Endodermal cell (in vitro differentiated cells): ENCODE results near the gene MKRN2. TPM values are rescaled to one million over a fixed set of nuclear protein-coding genes. Genes with fewer than 3 reads are reported as not detected.

ENCODE experiments used
- DNase-seq: peaks from one replicate; pipeline ENCODE4 v3.0.0-alpha.2; 2017
- H3K27ac ChIP-seq: 2 replicates; pipeline ENCODE4 v1.5.1; 2013; ENCODE audit warnings: mild to moderate bottlenecking, low read depth, low read length, moderate library complexity
- H3K27me3 ChIP-seq: 2 replicates; pipeline ENCODE4 v1.6.1; 2013; ENCODE audit warnings: mild to moderate bottlenecking, low read length, moderate library complexity; ENCODE audit not compliant: insufficient read depth, control insufficient read depth, poor library complexity, severe bottlenecking
- H3K36me3 ChIP-seq: 2 replicates; pipeline ENCODE4 v1.7.0; 2013; ENCODE audit warnings: mild to moderate bottlenecking, low read length, moderate library complexity; ENCODE audit not compliant: control insufficient read depth, insufficient read depth
- H3K4me1 ChIP-seq: one replicate; pipeline ENCODE4 v1.7.0; 2013; ENCODE audit warnings: low read length; ENCODE audit not compliant: control insufficient read depth, insufficient read depth
- H3K4me3 ChIP-seq: 2 replicates; pipeline ENCODE4 v1.5.1; 2013; ENCODE audit warnings: mild to moderate bottlenecking, low read length, moderate library complexity
- H3K9ac ChIP-seq: 2 replicates; pipeline ENCODE4 v1.6.1; 2013; ENCODE audit warnings: mild to moderate bottlenecking, low read length, moderate library complexity; ENCODE audit not compliant: poor library complexity, severe bottlenecking; ENCODE audit errors: extremely low read depth
- H3K9me3 ChIP-seq: 2 replicates; pipeline ENCODE4 v1.6.1; 2013; ENCODE audit warnings: mild to moderate bottlenecking, low read length, moderate library complexity; ENCODE audit not compliant: control insufficient read depth
- H3K27ac Mint-ChIP-seq: 2 replicates; pipeline ENCODE4 v1.8.0; 2020; ENCODE audit warnings: mixed read lengths
- H3K27me3 Mint-ChIP-seq: 2 replicates; pipeline ENCODE4 v1.8.0; 2021; ENCODE audit warnings: mild to moderate bottlenecking, mixed read lengths; ENCODE audit not compliant: insufficient read depth
- H3K36me3 Mint-ChIP-seq: 2 replicates; pipeline ENCODE4 v1.8.0; 2020; ENCODE audit warnings: low read depth, mixed read lengths
- H3K4me1 Mint-ChIP-seq: 2 replicates; pipeline ENCODE4 v1.8.0; 2020; ENCODE audit warnings: mixed read lengths
- H3K4me3 Mint-ChIP-seq: 2 replicates; pipeline ENCODE4 v1.8.0; 2020; ENCODE audit warnings: mild to moderate bottlenecking, moderate library complexity, mixed read lengths
- H3K9me3 Mint-ChIP-seq: 2 replicates; pipeline ENCODE4 v1.8.0; 2020; ENCODE audit warnings: mild to moderate bottlenecking, mixed read lengths
- WGBS, 2 experiments: methylation state at CpG; one replicate each; pipeline versions ENCODE4 v1.1.5 to v1.1.7; 2013; ENCODE audit warnings: missing lambda C conversion rate in 2 of 2, mixed read lengths in 1 of 2; ENCODE audit not compliant: insufficient coverage in 1 of 2, insufficient read length in 1 of 2; 5-methylcytosine and 5-hydroxymethylcytosine counted together
- total RNA-seq, 2 donors: library from RNA; stranded (reverse); fragmentation: NEBNext Ultra II Directional in 1 of 2; extraction: Animal tissue kit (Norgen Biotek cat#: 25700) in 1 of 2; gene quantifications; 2 replicates in 1 of 2; 3 replicates in 1 of 2; pipeline ENCODE4 v1.2.1, GENCODE V29; 2021
- TF ChIP-seq, protein P1 (sequence below): fragments of 200-600 bp; sonication (generic); conservative IDR thresholded peaks from 2 replicates; pipeline ENCODE4 v1.5.0; 2021; ENCODE audit warnings: antibody characterized with exemption, mild to moderate bottlenecking

The MKRN2 gene
- total RNA-seq, 2 donors from 2014 or later: 18.8 to 23.3 TPM

DNA sequence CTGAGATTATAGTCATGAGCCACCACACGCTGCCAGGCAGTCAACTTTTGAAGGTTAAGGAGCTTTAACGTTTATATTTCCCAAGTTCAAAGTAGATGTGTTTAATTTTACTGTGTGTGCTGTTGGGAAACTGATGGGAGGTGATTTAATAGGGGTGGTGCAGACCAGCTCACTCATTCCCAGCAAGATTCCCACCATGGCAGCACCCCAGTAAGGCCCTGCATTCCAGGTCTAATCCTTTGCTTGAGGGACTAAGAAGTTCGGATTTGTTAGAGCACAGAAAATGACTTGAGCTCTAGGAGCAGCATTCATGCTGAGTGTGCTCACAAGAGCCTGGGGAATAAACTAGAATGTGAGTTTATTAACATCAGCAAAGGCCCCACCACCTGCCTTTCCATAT lies 47.4 kb upstream of the MKRN2 start:
- 90 to 100% methylated on average over 3 of the region's 3 CpGs for WGBS, 2 experiments
- DNase-seq: no peak
- no peak overlapping the region for H3K9ac ChIP-seq
- Mint-ChIP-seq H3K27me3 (no peaks in the 10 kb centered on the region), H3K4me1 (peaks cover 9% of the 10 kb centered on the region), H3K27ac (no peak overlapping the region), H3K36me3 (peaks cover 25% of the 10 kb centered on the region), H3K9me3 (no peaks in the 10 kb centered on the region), H3K4me3 (no peak overlapping the region)
- TF ChIP-seq, protein P1, sequence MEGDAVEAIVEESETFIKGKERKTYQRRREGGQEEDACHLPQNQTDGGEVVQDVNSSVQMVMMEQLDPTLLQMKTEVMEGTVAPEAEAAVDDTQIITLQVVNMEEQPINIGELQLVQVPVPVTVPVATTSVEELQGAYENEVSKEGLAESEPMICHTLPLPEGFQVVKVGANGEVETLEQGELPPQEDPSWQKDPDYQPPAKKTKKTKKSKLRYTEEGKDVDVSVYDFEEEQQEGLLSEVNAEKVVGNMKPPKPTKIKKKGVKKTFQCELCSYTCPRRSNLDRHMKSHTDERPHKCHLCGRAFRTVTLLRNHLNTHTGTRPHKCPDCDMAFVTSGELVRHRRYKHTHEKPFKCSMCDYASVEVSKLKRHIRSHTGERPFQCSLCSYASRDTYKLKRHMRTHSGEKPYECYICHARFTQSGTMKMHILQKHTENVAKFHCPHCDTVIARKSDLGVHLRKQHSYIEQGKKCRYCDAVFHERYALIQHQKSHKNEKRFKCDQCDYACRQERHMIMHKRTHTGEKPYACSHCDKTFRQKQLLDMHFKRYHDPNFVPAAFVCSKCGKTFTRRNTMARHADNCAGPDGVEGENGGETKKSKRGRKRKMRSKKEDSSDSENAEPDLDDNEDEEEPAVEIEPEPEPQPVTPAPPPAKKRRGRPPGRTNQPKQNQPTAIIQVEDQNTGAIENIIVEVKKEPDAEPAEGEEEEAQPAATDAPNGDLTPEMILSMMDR: no peak
- H3K36me3 ChIP-seq: peaks cover 7% of the 10 kb centered on the region
- H3K4me1 ChIP-seq: peaks cover 4% of the 10 kb centered on the region
- no peak overlapping the region for H3K27ac ChIP-seq
- H3K27me3 ChIP-seq: no peaks in the 10 kb centered on the region
- H3K9me3 ChIP-seq: no peaks in the 10 kb centered on the region
- H3K4me3 ChIP-seq: no peak overlapping the region

- H3K27ac Mint-ChIP-seq: no peak overlapping the region
- peaks cover 5% of the 10 kb centered on the region for H3K36me3 ChIP-seq
- WGBS, 2 experiments: 93 to 100% methylated on average over 2 to 4 of the region's 4 CpGs
- no peak overlapping the region for H3K4me3 ChIP-seq
- H3K4me3 Mint-ChIP-seq: no peak overlapping the region
- no peaks in the 10 kb centered on the region for H3K27me3 ChIP-seq
- H3K9me3 Mint-ChIP-seq: no peaks in the 10 kb centered on the region
- peaks cover 9% of the 10 kb centered on the region for H3K4me1 Mint-ChIP-seq
- H3K36me3 Mint-ChIP-seq: peaks cover 12% of the 10 kb centered on the region
- TF ChIP-seq, protein P1: no peak
- no peak for DNase-seq
- peaks cover 7% of the 10 kb centered on the region for H3K4me1 ChIP-seq
- no peaks in the 10 kb centered on the region for H3K9me3 ChIP-seq
- no peaks in the 10 kb centered on the region for H3K27me3 Mint-ChIP-seq
- H3K27ac ChIP-seq: no peak overlapping the region
- H3K9ac ChIP-seq: no peak overlapping the region
Measured at GRCh38 chr3:12512534-12513118, 44.3 kb upstream of the MKRN2 start.

DNA sequence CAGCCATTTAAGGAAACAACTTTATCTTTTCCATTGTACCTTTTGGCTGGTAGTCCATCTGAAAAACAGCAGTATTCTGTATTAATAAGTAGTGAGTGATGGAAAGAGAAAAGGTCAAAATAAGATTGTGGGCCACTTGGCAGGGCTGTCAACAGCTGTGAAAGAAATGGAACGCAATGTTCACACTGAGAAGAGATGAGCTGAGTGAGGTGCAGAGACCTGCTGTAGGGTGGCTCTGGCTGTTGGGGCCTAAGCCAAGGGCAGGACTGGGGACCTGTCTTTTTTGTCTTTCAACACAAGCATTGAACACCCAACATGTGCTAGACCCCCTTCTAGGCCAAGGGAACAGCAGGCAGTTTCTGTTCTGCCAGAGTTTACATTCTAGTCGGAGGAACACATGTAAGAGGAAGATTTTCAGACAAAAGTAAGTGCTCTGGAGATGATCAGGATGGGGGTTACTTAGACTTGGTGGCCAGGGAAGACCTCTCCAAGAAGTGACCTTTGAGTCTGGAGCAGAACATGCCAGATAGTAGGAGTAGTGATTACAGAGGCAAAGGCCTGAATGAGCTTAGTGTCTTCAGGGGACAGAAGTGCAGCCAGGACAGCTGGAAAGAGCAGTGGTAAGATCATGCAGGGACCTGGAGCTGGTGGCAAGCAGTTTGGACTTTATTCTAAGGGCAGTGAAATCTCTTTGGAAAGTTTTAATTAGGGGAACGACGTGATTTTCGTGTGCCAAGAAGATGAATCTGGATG lies 43.0 kb upstream of the MKRN2 start:
- Mint-ChIP-seq H3K4me1 (peaks cover 11% of the 10 kb centered on the region), H3K27me3 (no peaks in the 10 kb centered on the region), H3K36me3 (peaks cover 14% of the 10 kb centered on the region), H3K27ac (no peak overlapping the region), H3K9me3 (no peaks in the 10 kb centered on the region), H3K4me3 (no peak overlapping the region)
- TF ChIP-seq, protein P1: no peak
- WGBS, 2 experiments: 95 to 96% methylated on average over 5 of the region's 5 CpGs
- Histone ChIP-seq H3K27me3 (no peaks in the 10 kb centered on the region), H3K27ac (no peak overlapping the region), H3K36me3 (peaks cover 5% of the 10 kb centered on the region), H3K4me3 (no peak overlapping the region), H3K9ac (no peak overlapping the region), H3K9me3 (no peaks in the 10 kb centered on the region), H3K4me1 (peaks cover 8% of the 10 kb centered on the region)
- DNase-seq: no peak
